GM19452 (cell line): ENCODE data around the gene AK8.
"Not testable (repeated sequence)": the region's sequence is repeated elsewhere in the genome, so short reads cannot be mapped to it uniquely, and the experiment has no call there.

ENCODE experiments used
- ATAC-seq: cut with Tn5 transposase; IDR thresholded peaks from one replicate; pipeline ENCODE4 v1.9.1; 2021; ENCODE audit not compliant: unreplicated experiment

Gene AK8

DNA sequence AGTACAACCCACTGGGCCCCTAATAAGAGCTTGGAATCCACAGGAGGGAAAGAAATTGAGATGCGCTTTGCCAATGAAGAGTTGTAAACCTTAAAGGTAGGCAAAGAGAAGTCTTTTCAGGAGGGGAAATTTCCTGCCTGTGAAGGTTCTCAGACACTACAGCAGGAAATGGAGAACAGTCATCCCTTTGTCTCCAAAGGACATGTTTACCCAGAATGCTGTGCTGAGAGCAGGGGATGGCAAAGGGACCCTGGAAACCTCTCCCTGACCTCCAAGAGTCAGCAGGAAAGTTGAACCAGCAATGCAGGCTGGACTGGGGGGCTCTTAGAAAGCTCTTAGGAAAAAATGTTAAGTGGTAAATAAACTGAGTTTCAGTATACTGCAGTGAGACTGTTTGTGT lies 103.2 kb downstream of the AK8 start:
- ATAC-seq: no peak

DNA sequence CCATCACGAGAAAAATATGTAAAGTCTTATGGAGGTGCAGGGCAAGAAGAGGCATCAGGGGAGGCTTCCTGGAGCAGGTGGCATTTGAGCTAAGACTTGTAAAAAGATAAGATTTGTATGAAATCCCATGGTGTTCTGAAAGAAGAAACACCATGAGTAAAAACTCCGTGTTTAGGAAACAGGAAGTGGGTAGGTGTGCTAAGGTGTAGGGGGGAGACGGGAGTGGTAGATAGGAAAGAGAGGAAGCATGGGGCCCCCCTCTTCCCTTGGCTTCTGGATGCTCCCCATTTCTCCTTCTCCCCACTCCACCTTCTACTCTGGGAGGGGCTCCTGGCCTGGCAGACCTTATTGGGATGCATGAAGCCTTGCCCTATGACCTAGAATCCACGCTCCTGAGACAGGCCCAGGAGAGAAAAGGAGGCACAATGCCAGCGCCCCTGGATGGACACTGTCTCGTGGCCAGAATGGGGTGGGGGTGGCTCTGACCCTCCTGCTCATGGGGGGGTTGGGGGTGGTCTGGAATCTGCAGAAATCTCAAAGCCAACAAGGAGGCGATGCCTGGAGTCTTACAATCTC lies 104.2 kb downstream of the AK8 start:
- no peak for ATAC-seq

DNA sequence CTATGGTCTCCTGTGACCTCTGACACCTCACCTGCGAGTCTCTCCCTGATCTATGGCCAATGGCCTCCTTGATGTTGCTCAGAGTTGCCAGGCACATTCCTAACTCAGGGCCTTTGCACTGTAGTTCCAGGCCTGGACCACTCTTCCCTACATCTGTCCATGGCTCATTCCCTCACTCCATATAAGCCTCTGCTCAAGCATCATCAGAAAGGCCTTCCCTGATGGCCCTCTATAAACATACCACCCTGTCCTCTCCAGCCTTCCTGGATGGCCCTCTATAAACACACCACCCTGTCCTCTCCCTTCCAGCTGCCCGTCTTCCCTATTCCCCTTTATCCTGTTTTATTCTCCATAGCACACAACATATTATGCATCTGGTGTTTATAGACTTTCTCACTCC lies 105.0 kb downstream of the AK8 start:
- no peak for ATAC-seq

DNA sequence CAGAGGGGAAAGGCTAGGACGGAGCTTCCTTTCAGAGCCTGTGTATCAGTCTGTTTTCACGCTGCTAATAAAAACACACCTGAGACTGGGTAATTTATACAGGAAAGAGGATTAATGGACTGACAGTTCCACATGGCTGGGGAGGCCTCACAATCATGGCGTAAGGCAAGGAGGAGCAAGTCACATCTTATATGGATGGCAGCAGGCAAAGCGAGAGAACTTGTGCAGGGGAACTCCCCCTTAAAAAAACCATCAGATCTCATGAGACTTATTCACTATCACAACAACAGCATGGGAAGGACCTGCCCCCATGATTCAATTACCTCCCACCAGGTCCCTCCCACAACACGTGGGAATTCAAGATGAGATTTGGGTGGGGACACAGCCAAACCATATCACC lies 106.3 kb downstream of the AK8 start:
- ATAC-seq: not testable (repeated sequence)

DNA sequence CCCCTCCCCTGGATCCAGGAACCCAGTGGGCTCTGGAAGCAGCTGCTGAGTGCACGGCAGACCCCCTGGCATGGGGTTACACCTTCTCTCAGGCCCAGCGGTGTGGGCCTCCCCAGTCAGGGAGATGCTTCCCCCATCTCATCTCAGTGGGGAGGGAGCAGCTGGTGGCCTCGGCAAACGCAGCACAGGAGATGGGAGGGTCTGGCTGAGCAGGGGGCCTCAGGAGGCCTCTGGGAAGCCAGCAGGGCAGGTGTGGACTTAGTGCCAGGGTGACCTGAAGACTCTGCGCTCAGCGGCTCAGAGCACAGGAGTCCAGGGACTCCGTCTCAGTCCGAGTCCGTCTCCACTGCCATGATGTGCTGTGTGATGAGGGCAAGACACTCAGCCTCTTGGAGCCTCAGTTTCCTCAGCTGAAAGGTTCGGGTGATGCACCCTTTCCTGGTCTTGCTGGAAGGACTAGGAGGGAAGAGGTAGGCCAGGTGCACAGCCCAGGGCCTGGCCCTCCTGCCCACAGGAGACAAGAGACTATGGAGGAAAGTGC lies 107.2 kb downstream of the AK8 start:
- no peak for ATAC-seq

DNA sequence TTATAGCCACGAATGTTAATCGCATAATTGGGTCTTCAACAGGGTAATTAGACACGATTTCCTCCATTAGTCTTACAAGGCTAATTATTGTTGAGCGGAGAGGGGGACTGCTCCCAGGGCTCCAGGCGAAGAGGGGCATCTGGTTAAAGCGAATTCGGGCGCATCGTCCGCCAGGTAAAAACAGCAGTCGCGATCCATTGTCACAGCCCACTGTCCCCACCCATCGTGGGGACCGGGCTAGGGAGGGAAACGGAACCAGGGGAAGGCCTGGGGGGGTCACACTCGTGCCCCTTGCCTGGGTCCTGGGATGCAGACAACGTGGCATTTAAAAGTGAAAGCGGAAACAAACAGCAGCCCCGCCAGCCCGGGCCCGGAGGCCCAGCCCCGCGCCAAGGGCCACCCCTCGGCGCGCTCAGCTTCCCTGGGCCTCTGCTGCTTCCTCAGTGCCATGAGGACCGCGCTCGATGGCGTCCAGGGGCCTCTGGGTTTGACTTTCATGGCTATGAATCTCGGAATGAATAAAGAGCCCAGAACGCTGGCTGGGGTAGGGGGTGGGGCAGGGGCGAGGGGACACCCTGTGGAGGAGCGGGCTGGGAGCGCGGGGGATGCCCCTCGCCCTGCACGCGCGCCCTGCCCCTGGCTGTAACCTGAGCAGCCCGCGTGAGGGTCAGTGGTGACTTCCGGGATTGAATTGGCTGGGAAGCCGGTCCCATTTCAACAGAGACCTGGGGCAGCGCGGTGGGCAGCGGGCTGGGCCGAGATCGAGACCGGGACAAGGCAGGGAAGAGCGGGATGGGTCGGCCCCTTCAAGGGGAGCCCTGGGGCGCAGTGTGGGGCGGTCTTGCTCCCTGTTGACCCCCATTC lies 107.9 kb downstream of the AK8 start:
- no peak for ATAC-seq

DNA sequence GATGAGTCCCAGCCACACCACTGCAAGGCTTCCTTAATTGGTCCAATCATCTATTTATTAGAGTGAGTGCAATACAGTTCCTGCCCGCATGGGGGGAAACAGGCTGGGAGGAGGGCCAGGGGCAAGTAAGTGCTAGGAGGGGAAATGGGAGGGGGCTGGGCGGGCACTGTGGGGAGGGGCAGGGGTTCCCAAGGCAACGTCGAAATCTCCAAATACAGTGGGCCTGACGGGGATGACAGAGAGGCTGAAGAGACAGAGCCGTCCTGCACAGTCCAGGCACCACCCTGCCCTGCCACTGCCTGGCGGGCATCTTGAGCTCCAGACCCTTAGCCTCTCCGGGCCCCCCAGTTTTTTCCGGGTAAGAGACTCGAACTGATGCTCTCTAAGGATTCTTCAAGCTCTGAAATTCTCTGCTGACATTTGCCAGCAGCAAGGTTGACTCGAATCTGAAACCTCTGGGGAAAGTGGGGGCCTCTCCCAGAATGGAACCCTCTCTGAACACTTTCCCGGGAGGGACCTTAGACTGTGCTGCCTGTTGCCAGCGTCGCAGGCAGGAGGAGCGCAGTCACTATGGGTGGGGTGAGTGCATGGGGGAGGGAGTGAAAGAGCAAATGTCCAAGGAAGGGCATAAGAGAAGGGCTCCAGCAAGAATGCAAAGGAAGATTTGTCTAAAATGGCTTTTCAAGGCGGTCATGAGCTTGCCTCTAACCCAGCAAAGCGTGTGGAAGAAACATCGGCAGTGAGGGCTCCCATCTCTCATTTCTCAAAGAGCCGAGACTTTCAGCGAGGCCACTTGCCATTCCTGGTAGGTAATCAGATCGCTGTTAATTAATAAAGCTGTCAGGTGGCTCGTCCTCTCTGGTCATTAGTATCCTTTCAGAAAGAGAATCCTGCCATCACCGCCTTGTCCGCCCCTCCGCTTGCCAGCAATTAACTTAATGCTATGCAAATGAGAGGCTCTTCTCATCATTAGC lies 108.9 kb downstream of the AK8 start:
- ATAC-seq: no peak

DNA sequence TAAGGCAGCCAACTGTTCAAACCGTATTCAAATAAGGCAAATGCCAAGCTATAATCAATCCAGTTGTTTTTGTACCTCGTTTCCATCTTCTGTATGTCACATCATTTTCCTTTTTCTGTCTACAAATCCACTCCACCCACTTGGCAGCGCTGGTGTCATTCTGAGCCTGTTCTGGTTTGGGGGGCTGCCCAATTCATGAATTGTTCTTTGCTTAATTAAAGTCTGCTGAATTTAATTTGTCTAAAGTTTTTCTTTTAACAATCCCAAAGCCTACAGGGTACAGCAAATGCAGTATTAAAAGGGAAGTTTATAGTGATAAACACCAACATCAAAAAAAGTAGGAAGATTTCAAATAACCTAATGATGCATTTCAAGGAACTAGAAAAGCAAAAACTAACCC lies 114.5 kb downstream of the AK8 start:
- no peak for ATAC-seq

DNA sequence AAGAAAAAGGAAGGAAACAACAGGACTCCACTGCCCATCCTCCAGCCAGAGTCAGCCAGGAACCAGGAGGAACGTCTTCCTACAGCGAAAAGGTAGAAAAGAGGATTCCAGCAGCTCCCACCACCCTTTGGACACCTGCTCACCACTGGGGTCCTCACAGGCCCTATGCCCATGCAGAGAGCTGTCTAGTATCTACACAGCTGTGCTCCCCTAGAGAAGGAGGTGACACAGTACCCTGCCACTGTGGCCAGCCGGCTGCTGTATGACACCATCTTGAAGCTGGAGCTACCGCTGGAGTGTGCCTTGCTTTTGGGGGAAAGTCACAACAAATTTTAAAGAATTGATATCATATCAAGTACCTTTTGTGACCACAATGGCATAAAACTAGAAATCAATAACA lies 115.2 kb downstream of the AK8 start:
- ATAC-seq: no peak

DNA sequence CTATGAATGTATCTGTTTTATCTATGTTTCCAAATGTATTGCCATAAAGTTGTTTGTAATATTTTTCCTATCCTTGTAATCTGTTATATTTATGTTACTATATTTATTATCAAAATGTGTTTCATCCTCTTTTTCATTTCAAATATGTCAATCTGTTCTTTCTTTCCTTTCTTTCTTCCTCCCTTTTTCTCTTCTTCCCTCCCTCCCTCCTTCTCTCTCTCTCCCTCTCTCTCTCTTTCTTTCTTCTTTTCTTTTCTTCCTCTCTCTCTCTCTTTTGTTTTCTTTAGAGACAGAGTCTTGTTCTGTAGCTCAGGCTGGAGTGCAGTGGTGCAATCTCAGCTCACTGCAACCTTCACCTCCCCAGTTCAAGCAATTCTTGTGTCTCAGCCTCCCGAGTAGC lies 116.5 kb downstream of the AK8 start:
- no peak for ATAC-seq

DNA sequence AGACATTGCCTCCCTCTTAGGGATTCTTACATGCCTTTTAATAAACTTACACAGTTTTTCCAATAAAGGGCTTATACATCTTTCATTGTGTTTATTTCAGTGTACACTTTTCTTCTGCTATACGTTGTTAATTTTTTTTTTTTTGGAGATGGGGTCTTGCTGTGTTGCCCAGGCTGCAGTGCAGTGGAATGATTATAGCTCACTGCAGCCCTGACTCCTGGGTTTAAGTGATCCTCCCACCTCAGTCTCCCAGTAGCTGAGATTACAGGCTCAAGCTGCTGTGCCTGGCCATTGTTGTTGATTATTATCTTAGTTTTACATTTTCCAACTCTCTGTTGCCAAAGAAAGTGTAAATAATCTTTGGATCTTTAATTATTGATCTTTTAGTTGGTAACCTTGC lies 118.0 kb downstream of the AK8 start:
- ATAC-seq: no peak

DNA sequence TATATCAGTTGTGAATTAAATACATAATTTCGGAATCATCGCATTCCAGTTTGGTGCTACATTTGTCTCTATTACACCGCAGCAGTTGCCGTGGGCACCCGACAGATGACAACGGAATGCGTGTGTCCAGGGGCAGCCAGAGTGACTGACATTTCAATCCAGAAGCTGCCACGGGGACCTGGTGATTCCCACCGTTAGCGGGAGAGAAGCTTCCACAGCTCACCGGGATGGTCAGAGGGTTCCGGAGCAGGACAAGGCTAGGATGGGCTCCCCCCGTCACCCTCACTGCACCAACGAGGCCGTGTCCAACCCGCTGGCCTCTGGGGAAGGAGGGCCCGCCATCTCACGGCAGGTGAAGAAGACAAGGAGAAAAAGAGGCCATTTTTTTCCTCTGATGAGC lies 121.1 kb downstream of the AK8 start:
- ATAC-seq: no peak

DNA sequence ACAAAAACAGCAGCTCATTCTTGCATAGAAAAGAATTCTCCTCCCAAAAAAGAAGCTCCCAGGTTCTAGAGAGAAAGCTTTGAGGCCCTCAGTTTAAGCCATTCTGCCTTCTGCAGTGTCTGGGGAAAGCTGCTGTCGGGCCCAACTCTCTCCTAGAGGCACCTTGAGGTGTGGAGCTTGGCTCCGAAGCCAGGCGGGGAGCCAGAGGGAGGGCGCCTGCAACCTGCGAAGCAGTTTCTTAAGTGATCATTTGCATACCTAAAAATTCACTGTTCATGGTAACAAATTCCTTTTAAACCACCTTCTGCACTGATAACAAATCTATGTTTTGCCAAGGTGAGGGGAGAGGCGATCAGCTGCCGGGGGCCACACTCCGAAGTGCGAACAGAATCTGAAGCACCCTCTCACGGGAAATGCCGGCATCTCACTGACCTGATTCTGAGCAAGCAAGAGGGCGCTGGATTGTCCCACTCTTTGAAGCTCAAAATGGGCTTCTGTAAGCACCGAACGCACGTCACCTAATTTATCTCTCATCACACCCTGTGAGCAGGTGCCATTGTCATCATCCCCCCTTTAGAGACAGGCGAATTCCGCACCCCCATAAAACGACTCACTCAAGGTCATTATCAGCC lies 121.8 kb downstream of the AK8 start:
- ATAC-seq: no peak

DNA sequence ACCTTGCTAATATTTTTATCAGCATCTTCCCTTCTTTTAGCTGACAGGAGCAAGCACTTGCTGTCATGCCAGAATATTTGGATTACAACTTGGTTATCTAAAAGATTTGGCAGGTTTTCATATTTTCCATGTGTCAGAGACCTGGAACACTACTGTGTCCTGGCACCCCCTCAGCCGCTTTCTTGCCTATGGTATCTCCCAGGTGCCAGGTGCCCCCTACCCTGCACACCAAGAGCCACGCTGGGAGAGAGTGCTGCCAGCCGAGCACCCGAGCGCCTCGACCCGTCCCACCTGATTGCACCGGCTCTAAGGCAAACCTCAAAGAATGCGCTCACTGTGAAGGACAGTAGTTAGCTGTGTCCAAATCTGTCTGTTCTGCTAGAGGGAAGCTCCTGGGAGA lies 123.0 kb downstream of the AK8 start:
- ATAC-seq: no peak

DNA sequence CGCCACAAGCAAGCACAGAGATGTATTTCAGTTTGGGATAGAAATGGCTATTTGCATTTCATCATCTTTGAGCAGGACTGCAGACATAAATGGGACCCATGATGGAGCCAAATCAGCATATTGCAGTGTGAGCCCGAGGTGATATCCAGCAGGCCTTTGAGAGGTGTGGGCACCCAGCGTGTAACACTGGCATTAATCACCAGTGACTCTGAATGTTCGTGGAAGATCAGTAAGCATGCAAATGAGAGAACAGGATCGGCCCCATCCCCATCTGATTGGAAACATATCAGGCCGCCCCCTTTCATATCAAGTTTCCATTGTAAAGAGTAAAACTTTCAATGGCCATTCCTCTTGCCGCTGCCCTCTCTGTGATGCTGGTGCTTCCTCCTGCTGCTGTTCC lies 123.8 kb downstream of the AK8 start:
- no peak for ATAC-seq

DNA sequence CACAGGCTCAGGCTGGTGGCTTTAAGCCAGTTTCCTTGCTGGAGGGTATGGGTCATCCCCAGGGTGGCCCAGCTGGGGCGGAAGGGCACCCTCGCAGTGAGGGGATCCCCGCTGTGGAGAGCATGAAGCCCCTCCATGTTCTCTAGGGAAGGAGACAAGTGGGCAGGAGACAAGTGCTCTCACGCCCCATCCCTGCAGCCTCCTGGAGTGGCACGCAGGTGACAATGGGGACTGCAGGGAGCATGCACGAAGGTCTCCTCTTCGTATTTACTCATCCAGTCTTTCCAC lies 124.5 kb downstream of the AK8 start:
- ATAC-seq: no peak

DNA sequence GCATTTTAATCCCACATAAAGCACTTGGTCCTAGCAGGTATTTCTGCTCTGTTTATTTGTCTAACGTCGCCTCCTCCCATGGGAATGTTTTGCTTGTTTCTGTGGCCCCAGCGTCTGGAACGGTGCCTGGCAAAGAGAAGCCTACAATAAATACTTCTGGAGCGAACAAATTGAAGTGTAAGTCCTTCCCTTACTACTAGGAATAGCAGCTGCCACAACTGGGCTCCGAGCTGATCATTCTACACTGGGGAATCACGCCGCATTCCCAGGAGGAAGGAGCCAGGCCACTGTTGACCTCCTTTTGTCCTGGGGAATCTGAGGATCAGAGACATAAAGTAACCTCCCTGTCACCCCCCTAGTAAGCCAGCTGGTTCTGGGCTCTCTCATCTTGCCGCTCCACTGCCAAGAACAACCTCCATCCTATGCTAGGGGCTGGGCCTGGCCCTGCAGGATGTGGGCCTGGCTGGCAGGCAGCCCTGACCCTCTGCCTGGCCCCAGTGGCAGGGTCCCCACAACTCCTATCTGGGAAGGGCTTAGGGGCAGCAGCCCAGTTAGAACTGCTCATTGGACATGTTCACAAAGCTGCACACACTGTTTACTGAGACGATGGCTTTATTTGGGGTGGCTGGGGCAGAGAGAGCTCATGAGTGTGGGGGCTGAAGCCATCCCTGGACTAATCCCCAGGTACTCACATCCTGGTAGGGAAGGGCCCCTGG lies 125.0 kb downstream of the AK8 start:
- ATAC-seq: no peak

DNA sequence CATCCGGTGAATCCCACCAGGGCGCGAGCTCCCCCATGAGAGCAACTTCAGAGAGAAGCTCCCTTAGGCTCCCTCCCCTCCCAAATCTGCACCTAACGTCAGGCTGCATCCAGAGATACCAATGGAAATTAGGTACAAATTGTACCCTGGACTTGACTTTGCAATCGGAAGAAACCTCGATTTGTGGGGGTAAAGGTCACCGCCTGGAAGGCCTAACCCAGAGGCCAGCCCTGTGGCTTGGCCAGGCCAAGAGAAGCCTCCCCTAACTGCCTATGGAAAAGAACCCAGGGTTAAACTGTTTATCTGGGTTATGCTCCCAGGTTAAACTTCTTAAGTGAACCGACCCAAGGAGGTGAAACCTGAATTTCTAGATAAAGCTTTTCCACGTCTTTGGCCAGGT lies 127.4 kb downstream of the AK8 start:
- ATAC-seq: no peak

DNA sequence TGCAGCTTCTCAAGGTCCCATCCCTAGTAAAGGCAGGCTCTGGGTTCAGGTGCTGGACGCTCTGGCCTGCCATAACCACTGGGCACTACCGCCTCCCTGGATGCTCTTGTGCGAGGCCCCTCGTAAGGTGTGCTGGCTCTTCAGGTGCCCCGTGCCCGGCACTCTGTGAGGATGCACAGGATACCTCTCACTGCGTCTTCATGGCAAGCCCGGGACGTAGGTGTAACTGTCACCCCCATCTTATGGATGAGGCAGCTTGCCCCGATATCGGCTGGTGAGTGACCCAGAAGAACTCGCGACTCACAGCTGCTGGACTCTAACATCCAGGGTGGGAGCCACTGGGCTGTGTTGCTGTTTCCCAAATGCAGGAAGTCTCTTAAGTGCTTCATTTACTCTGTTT lies 128.8 kb downstream of the AK8 start:
- no peak for ATAC-seq

DNA sequence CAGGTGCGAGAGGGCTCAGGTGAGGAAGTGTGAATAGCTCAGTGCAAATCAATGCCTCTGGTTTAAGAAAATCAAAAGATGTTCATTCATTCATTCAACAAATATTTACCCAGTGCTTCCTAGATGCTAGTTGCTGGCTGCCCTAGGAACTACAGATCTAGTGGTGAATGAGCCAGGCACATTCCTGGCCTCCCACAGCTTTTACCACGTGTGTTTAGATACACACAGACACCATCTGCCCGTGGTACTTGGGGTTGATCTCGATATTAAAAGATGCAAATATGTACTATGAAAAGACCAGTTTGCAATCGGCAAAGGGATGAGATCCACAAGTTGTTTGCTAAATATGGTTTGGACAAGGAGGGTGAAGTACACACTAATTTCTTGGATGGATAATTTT lies 129.6 kb downstream of the AK8 start:
- ATAC-seq: no peak
